Ramos (cell line): Measurements from ENCODE around the gene GIT2.

Experiments used
- in situ Hi-C: fragments of 300-500 bp; cut with MboI; formaldehyde crosslinking; loops from one replicate; pipeline ENCODE4 v1.14.3; 2022; ENCODE audit warnings: low sequenced_read_pairs; ENCODE audit not compliant: unreplicated experiment

Gene GIT2

GRCh38 chr12:110007881-110008280, 11.7 kb upstream of the GIT2 start:
- in situ Hi-C loops = no loop called here

GRCh38 chr12:110006115-110006514, 9.9 kb upstream of the GIT2 start:
- in situ Hi-C loops = no loop called here

- in situ Hi-C loops = no loop called here
These were observed 9.3 kb upstream of the GIT2 start for GRCh38 chr12:110005319-110005973.

GRCh38 chr12:110004598-110004997, 8.4 kb upstream of the GIT2 start:
- in situ Hi-C loops = no loop called here

GRCh38 chr12:110002676-110003515, 6.7 kb upstream of the GIT2 start:
- in situ Hi-C loops = no loop called here

GRCh38 chr12:110001596-110001995, 5.4 kb upstream of the GIT2 start:
- in situ Hi-C loops = no loop called here

- in situ Hi-C loops = no loop called here
These were observed 3.9 kb upstream of the GIT2 start for GRCh38 chr12:109999983-110000505.

- in situ Hi-C loops = no loop called here
These were observed 3.4 kb upstream of the GIT2 start for GRCh38 chr12:109999649-109999971.

GRCh38 chr12:109998904-109999648, 2.9 kb upstream of the GIT2 start, which contains the start of gene ANKRD13A:
Gene ANKRD13A (plus strand): TSS chr12:109999430. CDS start chr12:109999689, 259 bp downstream.
- in situ Hi-C loops = no loop called here

GRCh38 chr12:109998241-109998903, 2.2 kb upstream of the GIT2 start:
- in situ Hi-C loops = no loop called here

- in situ Hi-C loops = no loop called here
These were observed 1.2 kb upstream of the GIT2 start for GRCh38 chr12:109997393-109997792.

GRCh38 chr12:109996483-109996853, 300 bp upstream of the GIT2 start:
- in situ Hi-C loops = no loop called here

GRCh38 chr12:109995361-109995685, 845 bp downstream of the GIT2 start:
- in situ Hi-C loops = no loop called here

- in situ Hi-C loops = no loop called here
These were observed 1.6 kb downstream of the GIT2 start for GRCh38 chr12:109994401-109995175.

- in situ Hi-C loops = no loop called here
These were observed 3.1 kb downstream of the GIT2 start for GRCh38 chr12:109993091-109993490.

GRCh38 chr12:109991586-109991985, 4.6 kb downstream of the GIT2 start:
- in situ Hi-C loops = no loop called here

GRCh38 chr12:109989380-109989779, 6.8 kb downstream of the GIT2 start:
- in situ Hi-C loops = no loop called here

GRCh38 chr12:109988903-109989302, 7.3 kb downstream of the GIT2 start:
- in situ Hi-C loops = no loop called here

GRCh38 chr12:109988274-109988673, 7.9 kb downstream of the GIT2 start:
- in situ Hi-C loops = no loop called here

- in situ Hi-C loops = no loop called here
These were observed 8.6 kb downstream of the GIT2 start for GRCh38 chr12:109987615-109988014.
